GM12892 (cell line): ENCODE measurements around the gene PABPN1.

Experiments used
- POLR2A ChIP-seq: IDR thresholded peaks from 2 replicates; pipeline ENCODE4 v1.6.1; 2011; ENCODE audit warnings: low read depth, low read length, control low read depth
- POLR2AphosphoS5 ChIP-seq: IDR thresholded peaks from 2 replicates; pipeline ENCODE4 v1.6.1; 2011; ENCODE audit warnings: low read depth, low read length, control low read depth
- TAF1 ChIP-seq: IDR thresholded peaks from 2 replicates; pipeline ENCODE4 v1.6.1; 2011; ENCODE audit warnings: low read depth, mild to moderate bottlenecking, control low read depth, low read length, borderline replicate concordance

DNA sequence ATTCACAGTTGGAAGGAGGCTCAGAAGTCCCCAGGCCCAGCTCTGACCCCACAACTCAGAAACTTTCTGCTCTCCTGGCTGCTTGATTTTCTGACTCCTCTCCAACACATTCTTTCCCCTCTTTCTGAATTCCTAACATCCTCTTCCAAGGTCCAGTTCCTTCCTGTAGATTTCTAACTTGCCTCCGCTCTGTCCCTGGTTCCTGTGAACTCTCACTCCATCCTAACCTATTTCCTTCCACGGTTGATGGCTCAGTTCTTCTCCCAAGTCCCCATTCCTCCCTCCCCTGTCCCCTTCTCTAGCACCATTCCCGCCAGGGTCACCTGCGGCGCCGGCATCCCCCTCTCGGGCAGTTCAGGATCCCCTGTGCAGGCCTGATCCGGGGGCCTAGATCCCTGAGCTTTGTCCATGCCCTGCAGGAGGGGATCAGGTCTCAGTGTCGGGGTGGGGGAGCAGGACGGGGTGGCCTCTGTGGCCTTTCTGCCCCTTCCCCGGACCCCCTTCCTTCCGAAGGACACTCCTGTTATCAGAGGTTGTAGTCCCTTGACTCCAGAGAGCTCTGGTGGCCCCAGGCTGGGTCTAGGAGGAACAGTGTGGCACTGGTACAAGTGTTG is 37.4 kb downstream of the PABPN1 start:
- TF ChIP-seq POLR2A = no peak
- TF ChIP-seq POLR2AphosphoS5 = no peak
- no peak for TF ChIP-seq TAF1
